ENCODE results near the gene EEF2K. TPM values are rescaled to one million over a fixed set of nuclear protein-coding genes. Genes with fewer than 3 reads are reported as not detected.

Gene EEF2K
- total and polyA plus RNA-seq, 2 of the 13 experiments (the other 11 are each of a cell fraction or from before 2014, with no cell fraction given): 22.0 to 23.8 TPM

DNA sequence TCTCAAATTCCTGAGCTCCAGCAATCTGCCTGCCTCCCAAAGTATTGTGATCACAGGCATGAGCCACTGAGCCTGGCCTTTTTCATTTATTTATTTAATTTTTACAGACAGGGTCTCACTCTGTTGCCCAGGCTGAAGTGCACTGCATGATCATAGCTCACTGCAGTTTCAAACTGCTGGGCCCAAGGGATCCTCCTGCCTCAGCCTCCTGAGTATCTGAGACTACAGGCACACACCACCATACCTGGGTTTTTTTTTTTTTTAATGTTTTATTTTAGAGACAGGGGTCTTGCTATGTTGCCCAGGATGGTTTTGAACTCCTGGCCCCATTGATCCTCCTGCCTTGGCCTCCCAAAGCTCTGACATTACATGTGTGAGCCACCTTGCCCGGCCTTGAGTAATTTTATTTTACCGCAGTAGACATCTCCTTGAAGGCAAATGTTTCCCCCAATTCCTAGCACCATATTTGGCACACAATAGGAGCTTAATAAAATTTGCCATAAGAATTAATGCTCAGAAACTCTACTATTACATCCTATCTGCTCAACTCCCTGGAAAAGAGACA is 1.9 kb upstream of the EEF2K start (continued):
- peak; percentile 89 for TF ChIP-seq ZNF121 (CRISPR knock-in tag; IDR thresholded peaks at IDR 0.05)
- TF ChIP-seq RBAK (CRISPR knock-in tag; IDR thresholded peaks at IDR 0.05): no peak
- no peak for TF ChIP-seq CREB3 (CRISPR knock-in tag; IDR thresholded peaks at IDR 0.05)
- no peak for TF ChIP-seq ZNF784 (CRISPR knock-in tag; IDR thresholded peaks at IDR 0.05; ENCODE audit: borderline replicate concordance)
- peak; percentile 38; the same call in 1 of the 2 replicates for TF ChIP-seq ZNF17 (CRISPR knock-in tag; IDR thresholded peaks at IDR 0.05)
- TF ChIP-seq ZNF724P (CRISPR knock-in tag; IDR thresholded peaks at IDR 0.05; ENCODE audit: borderline replicate concordance): no peak
- TF ChIP-seq HOMEZ (CRISPR knock-in tag; IDR thresholded peaks at IDR 0.05; ENCODE audit: low read depth): no peak
- TF ChIP-seq KAT7 (CRISPR knock-in tag; IDR thresholded peaks at IDR 0.05; ENCODE audit: borderline replicate concordance): no peak
- no peak for TF ChIP-seq ZNF510 (CRISPR knock-in tag; IDR thresholded peaks at IDR 0.05; ENCODE audit: low read depth)
- TF ChIP-seq CENPBD1 (CRISPR knock-in tag; IDR thresholded peaks at IDR 0.05; ENCODE audit: borderline replicate concordance, low read depth): no peak
- no peak for TF ChIP-seq SCMH1 (CRISPR knock-in tag; IDR thresholded peaks at IDR 0.05; ENCODE audit: borderline replicate concordance)
- TF ChIP-seq, protein P1, sequence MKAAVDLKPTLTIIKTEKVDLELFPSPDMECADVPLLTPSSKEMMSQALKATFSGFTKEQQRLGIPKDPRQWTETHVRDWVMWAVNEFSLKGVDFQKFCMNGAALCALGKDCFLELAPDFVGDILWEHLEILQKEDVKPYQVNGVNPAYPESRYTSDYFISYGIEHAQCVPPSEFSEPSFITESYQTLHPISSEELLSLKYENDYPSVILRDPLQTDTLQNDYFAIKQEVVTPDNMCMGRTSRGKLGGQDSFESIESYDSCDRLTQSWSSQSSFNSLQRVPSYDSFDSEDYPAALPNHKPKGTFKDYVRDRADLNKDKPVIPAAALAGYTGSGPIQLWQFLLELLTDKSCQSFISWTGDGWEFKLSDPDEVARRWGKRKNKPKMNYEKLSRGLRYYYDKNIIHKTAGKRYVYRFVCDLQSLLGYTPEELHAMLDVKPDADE (CRISPR knock-in tag; IDR thresholded peaks at IDR 0.05): no peak
- 0 out of 2 replicates have a peak, but pooled peaks have one; percentile 6 for TF ChIP-seq POGZ (CRISPR knock-in tag; IDR thresholded peaks at IDR 0.05)
- TF ChIP-seq, protein P2, sequence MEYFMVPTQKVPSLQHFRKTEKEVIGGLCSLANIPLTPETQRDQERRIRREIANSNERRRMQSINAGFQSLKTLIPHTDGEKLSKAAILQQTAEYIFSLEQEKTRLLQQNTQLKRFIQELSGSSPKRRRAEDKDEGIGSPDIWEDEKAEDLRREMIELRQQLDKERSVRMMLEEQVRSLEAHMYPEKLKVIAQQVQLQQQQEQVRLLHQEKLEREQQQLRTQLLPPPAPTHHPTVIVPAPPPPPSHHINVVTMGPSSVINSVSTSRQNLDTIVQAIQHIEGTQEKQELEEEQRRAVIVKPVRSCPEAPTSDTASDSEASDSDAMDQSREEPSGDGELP (IDR thresholded peaks at IDR 0.05; ENCODE audit: borderline replicate concordance, low read depth): no peak
- TF ChIP-seq ZMYM3 (CRISPR knock-in tag; IDR thresholded peaks at IDR 0.05): 0 out of 2 replicates have a peak, but pooled peaks have one; percentile 11
- TF ChIP-seq ZFY (CRISPR knock-in tag; IDR thresholded peaks at IDR 0.05): no peak
- no peak for TF ChIP-seq CBX5 (CRISPR knock-in tag; IDR thresholded peaks at IDR 0.05; ENCODE audit: borderline replicate concordance)
- TF ChIP-seq FOXP1 (IDR thresholded peaks at IDR 0.05): no peak
- no peak for TF ChIP-seq FOXP1 (CRISPR knock-in tag; IDR thresholded peaks at IDR 0.05)
- TF ChIP-seq, protein P3, sequence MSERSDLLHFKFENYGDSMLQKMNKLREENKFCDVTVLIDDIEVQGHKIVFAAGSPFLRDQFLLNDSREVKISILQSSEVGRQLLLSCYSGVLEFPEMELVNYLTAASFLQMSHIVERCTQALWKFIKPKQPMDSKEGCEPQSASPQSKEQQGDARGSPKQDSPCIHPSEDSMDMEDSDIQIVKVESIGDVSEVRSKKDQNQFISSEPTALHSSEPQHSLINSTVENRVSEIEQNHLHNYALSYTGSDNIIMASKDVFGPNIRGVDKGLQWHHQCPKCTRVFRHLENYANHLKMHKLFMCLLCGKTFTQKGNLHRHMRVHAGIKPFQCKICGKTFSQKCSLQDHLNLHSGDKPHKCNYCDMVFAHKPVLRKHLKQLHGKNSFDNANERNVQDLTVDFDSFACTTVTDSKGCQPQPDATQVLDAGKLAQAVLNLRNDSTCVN (CRISPR knock-in tag; IDR thresholded peaks at IDR 0.05; ENCODE audit: borderline replicate concordance): no peak
- no peak for TF ChIP-seq KDM4B (CRISPR knock-in tag; IDR thresholded peaks at IDR 0.05)
- TF ChIP-seq SMC3 (IDR thresholded peaks at IDR 0.05; ENCODE audit: low read length): no peak

Measured in HepG2 (cell line).